G401 (cell line): ENCODE measurements around the gene MRPL55. TPM values are rescaled to one million over a fixed set of nuclear protein-coding genes. Genes with fewer than 3 reads are reported as not detected.
"Not testable (repeated sequence)": the region's sequence is repeated elsewhere in the genome, so short reads cannot be mapped to it uniquely, and the experiment has no call there.

Experiments used
- DNase-seq: peaks from one replicate; pipeline ENCODE4 v3.0.0-alpha.2; 2015; ENCODE audit warnings: low spot score
- in situ Hi-C: cut with HindIII; loops from 2 replicates; pipeline ENCODE4 v1.10.0; 2016; ENCODE audit warnings: low sequenced_read_pairs, mixed read lengths
- total RNA-seq: library from RNA; depleted of rRNA; stranded (reverse); fragments of >200 nt; shearing (Covaris generic); gene quantifications from 2 replicates; pipeline ENCODE4 v1.2.3, GENCODE V29; 2014

Gene MRPL55
- total RNA-seq, 1 experiment from 2014 or later: 103 TPM

DNA sequence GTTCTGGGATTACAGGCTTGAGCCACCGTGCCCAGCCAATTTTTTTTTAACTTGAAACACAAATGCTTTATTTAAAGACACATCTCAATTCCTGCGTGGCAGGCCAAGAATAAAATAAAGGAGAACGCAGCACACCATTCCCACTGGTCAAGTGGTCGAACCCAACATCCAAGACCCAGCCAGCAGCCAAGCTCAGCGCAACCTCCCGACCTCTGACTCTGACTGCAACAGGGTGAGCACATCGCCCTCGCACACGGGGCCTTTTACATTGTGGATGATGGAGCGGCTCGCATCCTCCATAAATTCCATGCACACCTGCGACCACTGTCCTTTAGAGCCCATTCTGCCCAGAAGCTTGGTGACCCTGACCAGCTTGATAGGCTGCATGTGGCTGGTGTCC is 25.5 kb upstream of the MRPL55 start:
- no peak for DNase-seq
- in situ Hi-C loops: no loop called here

DNA sequence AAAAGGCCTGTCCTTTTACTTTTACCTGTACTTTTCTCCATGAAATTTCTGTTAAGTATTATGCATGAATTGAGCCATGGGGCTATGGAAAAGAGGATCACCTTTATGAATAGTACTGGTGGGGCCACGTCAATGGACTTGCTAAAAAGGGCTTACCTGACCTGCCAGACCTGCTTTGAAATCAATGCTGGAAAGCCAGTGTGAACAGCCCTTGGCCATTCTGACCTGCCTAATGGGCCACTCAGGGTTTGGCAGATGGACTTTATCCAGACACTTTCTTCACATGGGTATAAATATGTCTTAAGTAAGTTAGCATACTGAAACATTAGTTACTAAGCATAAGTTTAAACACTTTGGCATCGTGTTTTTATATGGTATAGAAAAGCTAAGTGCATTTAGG is 22.7 kb upstream of the MRPL55 start:
- in situ Hi-C loops: no loop called here
- DNase-seq: no peak

DNA sequence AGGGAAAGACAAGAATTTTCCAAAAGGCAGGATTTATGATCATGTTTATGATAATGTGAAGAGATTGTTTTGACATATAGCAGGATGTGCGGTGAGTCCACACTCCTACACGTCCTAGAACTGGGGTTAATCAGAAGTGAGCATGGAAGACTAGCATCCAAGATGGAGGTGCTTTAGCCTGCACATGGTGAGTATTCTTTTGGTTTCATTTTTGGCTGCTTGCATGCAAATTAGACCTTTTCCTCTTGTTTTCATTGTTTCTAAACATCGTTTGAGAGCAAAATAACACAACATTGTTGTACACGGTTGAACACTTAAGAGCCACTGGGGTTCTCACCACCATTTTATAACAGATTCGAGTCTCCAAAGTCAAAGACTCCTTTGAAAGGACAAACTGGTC is 16.1 kb upstream of the MRPL55 start:
- DNase-seq: no peak
- in situ Hi-C loops: loop anchor here (10.0 kb wide), 1 partner anchor 60 kb away; no protein-coding TSS in a partner anchor

DNA sequence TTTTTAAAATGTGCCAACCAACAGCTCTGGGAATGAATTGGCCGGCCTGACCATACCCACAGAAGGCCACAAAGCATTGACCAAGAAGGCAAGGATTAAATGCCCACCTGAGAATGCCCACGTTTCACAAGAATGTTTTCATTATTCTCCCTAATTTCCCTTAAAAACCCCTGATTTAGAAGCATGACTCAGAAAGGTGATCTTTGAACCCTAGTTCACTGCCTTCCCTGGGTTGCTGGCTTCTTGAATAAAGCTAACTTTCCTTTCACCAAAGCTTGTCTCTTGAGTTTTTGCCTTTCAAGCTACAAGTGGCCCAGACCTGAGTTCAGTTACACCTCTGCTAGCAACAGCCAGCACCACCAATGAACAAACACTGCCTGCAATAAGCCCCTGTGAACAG is 14.4 kb upstream of the MRPL55 start:
- in situ Hi-C loops: loop anchor here (10.0 kb wide), 1 partner anchor 61 kb away; no protein-coding TSS in a partner anchor
- no peak for DNase-seq

DNA sequence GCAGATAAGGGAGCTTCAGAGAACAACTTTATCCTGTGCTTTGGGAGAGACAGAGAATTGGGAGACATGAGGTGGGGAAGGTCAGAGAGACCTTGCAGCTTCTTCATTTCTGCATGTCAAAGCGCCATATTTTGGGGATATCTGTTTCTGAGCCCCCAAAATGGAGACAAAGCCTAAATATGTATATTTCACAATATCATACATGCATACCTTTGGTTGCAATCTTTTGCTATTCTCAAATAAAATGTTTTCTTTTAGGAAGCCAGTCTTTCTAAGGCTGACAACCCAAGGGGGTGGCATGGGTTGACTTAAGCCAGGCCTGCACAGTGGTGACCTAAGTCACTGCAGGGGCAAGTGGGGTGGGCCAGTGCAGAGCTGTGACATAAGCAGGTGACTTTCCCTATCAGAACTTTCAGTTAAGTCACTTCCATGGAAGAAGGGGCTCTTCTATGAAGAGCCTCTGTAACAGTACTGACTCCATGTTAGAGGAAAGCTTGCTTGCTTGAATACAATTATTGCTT is 13.9 kb upstream of the MRPL55 start:
- in situ Hi-C loops: loop anchor here (10.0 kb wide), 1 partner anchor 62 kb away; no protein-coding TSS in a partner anchor
- DNase-seq: no peak

DNA sequence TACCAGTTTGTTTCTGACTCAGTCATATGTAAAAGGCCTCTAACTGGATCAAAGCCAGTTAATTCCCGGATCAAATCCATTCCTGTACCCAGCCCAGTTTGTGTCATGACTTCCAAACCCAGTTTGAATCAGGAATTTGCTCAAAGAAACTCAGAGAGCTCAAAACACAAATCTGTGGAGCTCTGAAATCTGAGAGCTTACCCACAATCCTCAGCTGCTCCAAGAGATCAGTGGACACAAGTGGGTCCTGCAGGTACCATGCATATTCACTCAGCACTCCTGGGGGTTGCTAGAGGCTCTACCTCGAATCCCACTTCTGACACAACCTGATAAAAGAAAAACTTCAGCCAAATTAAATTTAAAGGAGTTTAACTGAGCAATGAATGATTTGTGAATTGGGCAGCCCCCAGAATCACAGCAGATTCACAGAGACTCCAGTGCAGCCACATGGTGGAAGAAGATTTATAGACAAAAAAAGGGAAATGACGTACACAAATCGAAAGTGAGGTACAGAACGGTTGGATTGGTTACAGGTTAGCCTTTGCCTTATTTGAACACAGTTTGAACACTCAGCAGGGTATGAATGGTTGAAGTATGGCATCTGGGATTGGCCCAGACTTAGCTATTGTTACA is 11.9 kb upstream of the MRPL55 start:
- no peak for DNase-seq
- in situ Hi-C loops: loop anchor here (10.0 kb wide), 1 partner anchor 64 kb away; no protein-coding TSS in a partner anchor

DNA sequence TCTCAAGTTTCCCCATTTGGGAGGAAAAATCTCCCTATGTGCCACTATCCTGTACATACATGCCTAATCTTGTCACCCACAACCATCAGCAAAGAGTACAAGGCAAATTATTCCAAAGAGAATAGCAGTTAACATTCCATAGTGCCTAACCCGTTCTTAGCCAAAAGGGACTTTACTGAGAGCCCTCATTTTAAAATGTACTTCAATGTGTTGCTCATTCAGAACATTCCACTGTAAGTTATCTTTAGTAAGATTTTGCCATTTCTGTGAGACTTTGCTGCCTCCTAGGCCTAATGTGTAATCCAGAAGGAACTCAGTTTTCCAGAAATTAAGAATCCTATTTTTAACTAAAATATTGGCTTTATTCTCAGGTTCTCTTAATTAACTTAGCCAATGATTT is 11.3 kb upstream of the MRPL55 start:
- in situ Hi-C loops: loop anchor here (10.0 kb wide), 1 partner anchor 64 kb away; no protein-coding TSS in a partner anchor
- no peak for DNase-seq

DNA sequence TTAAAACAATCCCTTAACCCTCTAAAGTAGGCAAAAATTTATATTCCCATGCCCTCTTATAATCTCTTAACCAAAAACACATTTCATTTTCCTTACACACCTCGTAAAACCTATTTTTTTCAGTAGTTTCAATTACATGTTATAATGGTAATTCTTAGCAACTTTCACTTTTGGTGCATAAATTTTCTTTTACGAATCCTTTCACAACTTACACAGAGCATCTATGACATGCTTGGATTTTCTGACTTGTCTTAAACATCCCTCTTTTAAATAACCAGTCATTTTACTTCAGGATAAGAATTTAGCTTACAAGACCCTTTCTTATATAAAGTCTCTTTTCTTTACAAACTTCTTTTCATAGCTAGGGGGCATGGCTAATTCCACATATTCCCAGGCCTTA is 8.9 kb upstream of the MRPL55 start:
- in situ Hi-C loops: no loop called here
- DNase-seq: no peak

DNA sequence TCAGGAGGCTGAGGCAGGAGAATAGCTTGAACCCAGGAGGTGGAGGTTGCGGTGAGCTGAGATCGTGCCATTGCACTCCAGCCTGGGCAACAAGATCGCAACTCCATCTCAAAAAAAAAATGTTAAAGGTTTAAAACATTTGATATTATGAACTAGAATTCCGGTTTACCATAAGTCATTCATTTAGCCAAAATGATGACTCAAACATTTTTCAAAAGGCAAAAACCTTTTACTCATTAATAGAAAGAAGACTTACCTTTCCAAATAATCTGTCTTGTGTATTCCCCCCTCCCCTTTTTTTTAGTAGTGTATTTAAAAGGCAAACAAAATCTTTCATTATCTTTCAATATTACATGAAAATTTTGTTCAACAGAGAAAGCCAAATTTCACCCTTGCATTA is 8.2 kb upstream of the MRPL55 start:
- no peak for DNase-seq
- in situ Hi-C loops: no loop called here

DNA sequence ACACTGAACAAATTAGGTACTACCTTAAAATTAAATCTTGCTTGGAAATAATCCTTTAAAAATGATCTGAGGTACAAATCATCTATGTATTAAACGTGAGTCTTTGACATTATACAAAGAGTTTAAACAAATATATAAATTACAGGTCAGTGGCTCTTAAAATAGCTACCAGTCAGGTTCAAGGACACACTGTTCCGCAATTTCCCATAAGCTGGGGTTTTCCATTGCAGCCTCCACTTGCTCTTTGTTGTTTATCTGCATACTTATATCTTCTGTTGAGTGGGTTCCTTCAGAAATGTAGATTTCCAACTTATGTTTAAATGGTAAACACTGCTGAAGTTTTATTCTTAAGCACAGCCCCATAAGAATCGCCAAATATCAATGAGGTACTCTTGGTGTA is 5.7 kb upstream of the MRPL55 start:
- in situ Hi-C loops: no loop called here
- no peak for DNase-seq

DNA sequence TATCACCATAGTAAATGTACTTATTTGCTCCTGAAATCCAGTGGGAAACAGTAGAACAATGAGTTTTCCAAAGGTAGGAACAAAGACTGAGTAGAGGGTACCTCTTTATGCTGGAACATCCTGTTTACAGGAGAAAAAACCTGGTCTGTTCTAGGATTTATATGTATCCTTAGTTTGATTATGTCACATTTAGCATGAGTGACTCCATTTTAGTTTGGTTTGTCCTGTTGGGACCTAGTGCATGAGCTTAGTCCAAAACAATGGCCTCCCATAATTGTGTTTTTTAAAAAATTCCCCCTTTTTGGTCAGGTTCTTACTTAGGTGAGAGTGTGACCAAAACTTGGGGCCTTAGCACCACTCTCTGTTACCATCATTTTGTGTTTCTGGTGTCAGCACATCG is 3.5 kb upstream of the MRPL55 start:
- in situ Hi-C loops: no loop called here
- no peak for DNase-seq

DNA sequence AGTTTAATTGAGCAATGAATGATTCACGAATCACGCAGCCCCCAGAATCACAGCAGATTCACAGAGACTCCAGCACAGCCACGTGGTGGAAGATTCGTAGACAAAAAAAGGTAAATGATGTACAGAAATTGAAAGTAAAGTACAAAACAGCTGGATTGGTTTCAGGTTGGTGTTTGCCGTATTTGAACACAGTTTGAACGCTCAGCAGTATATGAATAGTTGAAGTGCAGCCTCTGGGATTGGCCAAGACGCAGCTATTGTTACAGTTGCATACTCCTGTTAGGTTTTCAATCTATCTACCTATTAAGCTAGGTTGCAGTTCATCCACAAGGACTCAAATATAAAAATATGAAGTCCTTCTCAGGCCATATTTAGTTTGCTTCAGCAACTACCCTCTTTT is 3.1 kb upstream of the MRPL55 start:
- no peak for DNase-seq
- in situ Hi-C loops: no loop called here

DNA sequence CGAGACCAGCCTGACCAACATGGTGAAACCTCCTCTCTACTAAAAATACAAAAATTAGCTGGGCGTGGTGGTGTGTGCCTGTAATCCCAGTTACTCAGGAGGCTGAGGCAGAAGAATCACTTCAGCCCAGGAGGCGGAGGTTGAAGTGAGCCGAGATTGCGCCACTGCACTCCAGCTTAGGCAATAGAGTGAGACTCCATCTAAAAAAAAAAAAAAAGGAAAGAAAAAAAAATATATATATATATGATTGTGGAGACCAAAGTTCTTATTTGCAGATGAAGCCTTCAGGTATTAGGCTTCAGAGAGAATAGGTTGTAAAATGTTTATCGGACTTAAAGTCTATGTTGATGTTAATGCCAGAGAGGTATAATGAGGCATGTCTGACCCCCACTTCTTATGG is 2.2 kb upstream of the MRPL55 start:
- in situ Hi-C loops, DNase-seq: not testable (repeated sequence)

DNA sequence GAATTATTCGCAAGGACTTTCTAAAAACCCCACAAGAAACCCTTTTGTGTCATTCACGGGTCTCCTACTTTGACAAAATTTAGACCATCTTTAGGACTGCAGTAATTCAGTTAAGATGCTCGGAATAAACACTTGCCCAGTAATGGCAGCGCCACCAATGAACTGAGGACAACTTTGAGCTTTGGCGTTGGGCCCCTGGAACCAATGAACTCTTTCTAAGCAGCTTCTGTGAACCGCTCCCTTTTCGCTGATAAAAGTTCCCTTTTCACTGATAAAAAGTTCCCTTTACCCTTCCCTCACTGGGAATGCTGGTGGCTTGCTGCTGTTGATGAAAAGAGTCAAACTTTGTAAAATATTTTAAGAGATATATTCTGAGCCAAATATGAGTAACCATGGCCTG is 1.5 kb upstream of the MRPL55 start:
- no peak for DNase-seq
- in situ Hi-C loops: no loop called here

DNA sequence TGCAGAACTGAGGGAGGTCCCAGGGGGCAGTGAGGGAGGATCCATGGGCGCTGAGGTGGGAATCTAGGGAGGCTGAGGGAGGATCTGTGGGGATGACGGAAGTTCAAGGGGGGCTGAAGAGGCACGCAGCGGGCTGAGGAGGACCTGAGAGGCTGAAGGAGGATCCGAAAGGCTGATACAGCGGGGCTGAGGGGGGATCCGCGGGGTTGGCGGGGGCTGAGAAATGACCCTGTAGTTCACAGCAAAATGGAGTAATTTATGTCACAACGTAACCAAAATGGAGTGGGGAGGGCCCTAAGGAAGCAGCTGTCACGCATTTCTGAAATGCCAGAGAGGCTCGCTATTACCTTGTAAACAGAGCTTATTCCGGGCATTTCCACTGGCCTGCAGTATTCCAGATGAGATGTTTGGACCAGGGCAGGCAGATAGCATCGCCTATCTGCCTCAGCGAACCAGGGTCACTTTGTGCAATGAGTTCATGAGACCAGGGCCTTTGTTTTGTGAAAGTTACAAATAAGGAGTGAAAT is 926 bp upstream of the MRPL55 start:
- in situ Hi-C loops: loop anchor here (5.0 to 10.0 kb wide), 2 partner anchors 57 to 135 kb away; partner anchors contain the start of gene IBA57
- peak; percentile 56 for DNase-seq

DNA sequence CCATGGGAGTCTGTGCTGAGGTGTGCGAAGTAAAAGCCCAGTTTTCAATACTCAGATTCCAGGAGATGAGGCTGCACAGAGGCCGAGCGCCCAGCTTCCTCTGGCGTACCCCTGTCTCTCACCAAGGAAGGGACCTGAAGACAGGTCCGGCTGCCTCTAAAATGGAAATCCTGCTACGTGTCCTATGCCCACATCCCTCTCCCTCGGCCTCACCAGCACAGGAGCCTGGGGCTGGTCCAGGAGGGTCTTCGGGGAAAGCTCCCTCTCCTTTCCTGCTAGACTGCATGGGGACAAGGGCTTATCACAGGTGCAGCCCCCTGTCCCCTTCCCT is 392 bp downstream of the MRPL55 start:
- in situ Hi-C loops: loop anchor here (5.0 to 10.0 kb wide), 2 partner anchors 59 to 136 kb away; partner anchors contain the start of gene IBA57
- DNase-seq: no peak

DNA sequence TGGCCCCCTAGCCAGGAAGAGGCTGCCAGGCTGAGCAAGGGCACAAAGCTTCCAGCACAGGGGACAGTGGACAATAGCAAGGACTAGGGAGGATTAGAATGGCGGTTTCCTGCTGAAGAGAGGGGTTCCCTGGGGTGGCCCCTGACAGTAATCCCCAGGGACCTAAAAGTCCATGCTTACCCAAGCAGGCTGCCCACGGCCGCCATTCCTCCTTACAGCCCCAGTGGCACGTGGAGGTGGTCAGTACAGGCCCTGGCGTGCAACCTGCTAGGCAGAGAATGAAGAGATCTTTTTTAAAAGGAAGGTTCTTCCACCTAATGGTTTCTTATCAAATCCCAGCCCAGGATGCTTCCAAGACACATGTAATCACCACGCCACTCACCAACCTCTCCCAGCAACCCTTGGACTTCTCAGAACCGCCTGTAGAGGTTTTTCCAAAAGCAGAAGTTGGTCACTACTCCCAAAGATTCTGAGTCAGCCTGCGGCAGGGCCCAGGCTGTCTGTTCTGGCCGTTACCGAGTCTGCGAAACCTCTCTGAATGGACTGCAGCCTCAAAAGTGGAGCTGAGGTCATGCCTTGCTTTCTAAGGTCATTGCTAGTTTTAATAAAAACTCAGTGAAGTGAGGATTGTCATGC is 926 bp downstream of the MRPL55 start:
- no peak for DNase-seq
- in situ Hi-C loops: loop anchor here (5.0 to 10.0 kb wide), 2 partner anchors 59 to 137 kb away; partner anchors contain the start of gene IBA57

DNA sequence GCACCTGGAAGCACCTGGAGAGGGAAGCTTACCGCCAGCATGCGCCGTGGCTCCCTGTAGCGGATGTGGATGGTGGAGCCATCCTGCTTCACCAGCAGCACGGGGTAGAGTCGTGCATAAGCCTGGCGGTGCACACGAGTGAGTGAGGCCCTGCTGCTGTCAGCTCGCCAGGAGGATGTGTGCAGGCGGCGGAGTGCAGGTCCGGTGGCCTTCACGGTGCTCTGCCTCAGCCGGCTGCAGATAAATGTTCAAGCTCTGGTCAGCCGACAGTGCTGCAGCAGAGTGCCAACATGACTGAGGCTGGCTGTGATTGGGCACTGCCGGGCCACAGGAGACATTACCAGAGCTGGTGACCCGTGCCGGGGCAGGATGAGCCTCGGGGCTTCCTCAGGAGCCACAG is 1.5 kb downstream of the MRPL55 start:
- DNase-seq: no peak
- in situ Hi-C loops: loop anchor here (5.0 to 10.0 kb wide), 2 partner anchors 60 to 137 kb away; partner anchors contain the start of gene IBA57

DNA sequence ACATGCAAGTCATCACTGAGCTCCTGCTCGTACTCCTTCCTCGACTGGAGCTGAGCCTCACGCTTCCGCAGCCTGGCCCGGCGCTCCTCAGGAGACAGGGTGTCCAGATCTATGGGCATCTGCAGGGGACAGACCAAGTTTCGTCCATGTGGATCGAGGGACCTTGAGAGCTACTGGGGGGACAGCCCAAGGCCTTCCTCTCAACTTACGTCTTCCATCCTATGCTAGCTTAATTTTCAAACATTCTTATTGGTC is 2.4 kb downstream of the MRPL55 start:
- DNase-seq: no peak
- in situ Hi-C loops: loop anchor here (5.0 to 10.0 kb wide), 2 partner anchors 61 to 138 kb away; partner anchors contain the start of gene IBA57

DNA sequence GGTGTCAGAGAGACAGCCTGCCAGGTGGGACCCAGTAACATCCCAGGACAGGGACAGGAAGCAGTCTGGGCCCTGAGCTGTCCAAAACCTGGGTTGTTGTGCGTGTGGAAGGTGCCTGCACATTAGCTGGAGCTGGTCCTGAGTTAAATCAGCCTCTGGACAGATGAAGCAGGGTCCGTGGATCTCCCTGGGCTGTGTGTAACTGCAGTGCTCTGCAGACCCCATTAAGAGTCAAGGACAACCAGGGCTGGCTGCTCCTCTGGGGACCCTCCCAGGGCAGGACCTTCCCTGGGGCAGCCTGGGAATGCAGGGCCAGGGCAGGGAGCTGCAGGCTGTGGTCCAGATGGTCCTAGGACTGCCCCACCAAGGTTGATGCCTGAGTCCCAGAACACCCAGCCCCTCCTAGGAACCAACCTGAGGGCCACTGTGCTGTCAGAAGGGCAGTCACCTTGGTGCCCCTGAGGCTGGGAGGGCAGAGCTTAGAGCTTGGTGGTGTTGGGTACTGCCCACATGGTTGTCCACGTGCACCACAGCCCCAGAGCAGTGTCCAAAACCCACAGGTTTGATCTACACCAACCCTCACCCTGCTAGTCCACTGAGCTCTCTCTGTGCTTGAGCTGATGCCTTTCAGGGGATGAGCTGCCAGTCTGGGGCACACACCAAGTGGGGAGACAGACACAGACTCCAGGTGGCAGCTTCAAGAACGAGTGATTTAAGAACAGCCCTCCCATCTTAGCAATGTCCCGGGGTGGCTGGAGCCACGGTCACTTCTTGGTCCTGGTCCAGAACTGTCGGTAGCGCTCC is 2.9 kb downstream of the MRPL55 start:
- no peak for DNase-seq
- in situ Hi-C loops: loop anchor here (5.0 to 10.0 kb wide), 2 partner anchors 61 to 139 kb away; partner anchors contain the start of gene IBA57
